Nephron progenitor cell (in vitro differentiated cells): ENCODE measurements around the gene CYB5RL.
"Not testable (repeated sequence)": the region's sequence is repeated elsewhere in the genome, so short reads cannot be mapped to it uniquely, and the experiment has no call there.

Experiments
- DNase-seq: peaks from one replicate; pipeline ENCODE4 v3.0.0; 2021
- H3K27ac Mint-ChIP-seq: 2 replicates; pipeline ENCODE4 v1.8.0; 2021; ENCODE audit warnings: mild to moderate bottlenecking, moderate library complexity, mixed read lengths
- H3K27me3 Mint-ChIP-seq: 2 replicates; pipeline ENCODE4 v1.8.0; 2021; ENCODE audit warnings: mild to moderate bottlenecking, low read depth, mixed read lengths; ENCODE audit not compliant: poor library complexity
- H3K36me3 Mint-ChIP-seq: 2 replicates; pipeline ENCODE4 v1.8.0; 2021; ENCODE audit warnings: low read depth, mixed read lengths
- H3K4me1 Mint-ChIP-seq: 2 replicates; pipeline ENCODE4 v1.8.0; 2021; ENCODE audit warnings: mixed read lengths
- H3K4me3 Mint-ChIP-seq: 2 replicates; pipeline ENCODE4 v1.8.0; 2021; ENCODE audit warnings: mild to moderate bottlenecking, moderate library complexity, mixed read lengths
- H3K9me3 Mint-ChIP-seq: 2 replicates; pipeline ENCODE4 v1.8.0; 2021; ENCODE audit warnings: mild to moderate bottlenecking, moderate library complexity, mixed read lengths
- CTCF ChIP-seq: fragments of 200-600 bp; sonication (generic); IDR thresholded peaks from 2 replicates; pipeline ENCODE4 v1.5.0; 2021; ENCODE audit warnings: antibody characterized with exemption

The CYB5RL gene

GRCh38 chr1:54171016-54171415, 28.8 kb downstream of the CYB5RL start:
- Mint-ChIP-seq H3K27ac (no peak overlapping the region), H3K4me3 (no peak overlapping the region), H3K36me3 (no peaks in the 10 kb centered on the region), H3K9me3 (no peaks in the 10 kb centered on the region), H3K27me3 (peaks cover 9% of the 10 kb centered on the region), H3K4me1 (peaks cover 27% of the 10 kb centered on the region)
- TF ChIP-seq CTCF, result no peak
- DNase-seq, result no peak

GRCh38 chr1:54169068-54169467, 30.8 kb downstream of the CYB5RL start:
- H3K4me3 Mint-ChIP-seq, result no peak overlapping the region
- H3K27me3 Mint-ChIP-seq, result peaks cover 9% of the 10 kb centered on the region
- TF ChIP-seq CTCF, result no peak
- H3K4me1 Mint-ChIP-seq, result peaks cover 27% of the 10 kb centered on the region
- no peaks in the 10 kb centered on the region for H3K9me3 Mint-ChIP-seq
- H3K27ac Mint-ChIP-seq, result no peak overlapping the region
- no peak for DNase-seq
- no peaks in the 10 kb centered on the region for H3K36me3 Mint-ChIP-seq

GRCh38 chr1:54168206-54168965, 31.4 kb downstream of the CYB5RL start:
- Mint-ChIP-seq H3K9me3 (no peaks in the 10 kb centered on the region), H3K36me3 (no peaks in the 10 kb centered on the region), H3K27me3 (peaks cover 9% of the 10 kb centered on the region), H3K4me3 (no peak overlapping the region), H3K4me1 (peaks cover 24% of the 10 kb centered on the region), H3K27ac (no peak overlapping the region)
- no peak for DNase-seq
- TF ChIP-seq CTCF, result no peak

GRCh38 chr1:54167422-54168139, 32.2 kb downstream of the CYB5RL start:
- no peak overlapping the region for H3K4me3 Mint-ChIP-seq

DNA sequence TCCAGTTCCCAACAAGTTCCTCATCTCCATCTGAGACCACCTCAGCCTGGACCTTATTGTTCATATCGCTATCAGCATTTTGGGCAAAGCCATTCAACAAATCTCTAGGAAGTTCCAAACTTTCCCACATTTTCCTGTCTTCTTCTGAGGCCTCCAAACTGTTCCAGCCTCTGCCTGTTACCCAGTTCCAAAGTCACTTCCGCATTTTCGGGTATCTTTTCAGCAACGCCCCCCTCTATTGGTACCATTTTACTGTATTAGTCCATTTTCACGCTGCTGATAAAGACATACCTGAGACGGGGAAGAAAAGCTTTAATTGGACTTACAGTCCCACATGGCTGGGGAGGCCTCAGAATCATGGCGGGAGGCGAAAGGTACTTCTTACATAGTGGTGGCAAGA, 33.5 kb downstream of the CYB5RL start:
- H3K36me3 Mint-ChIP-seq, H3K4me1 Mint-ChIP-seq, H3K4me3 Mint-ChIP-seq, DNase-seq, H3K27ac Mint-ChIP-seq, H3K9me3 Mint-ChIP-seq, H3K27me3 Mint-ChIP-seq: not testable (repeated sequence)

More at GRCh38 chr1:54167422-54168139, 32.2 kb downstream of the CYB5RL start:
- no peak for TF ChIP-seq CTCF
- peaks cover 9% of the 10 kb centered on the region for H3K27me3 Mint-ChIP-seq
- H3K9me3 Mint-ChIP-seq, result no peaks in the 10 kb centered on the region
- no peaks in the 10 kb centered on the region for H3K36me3 Mint-ChIP-seq
- no peak for DNase-seq
- H3K27ac Mint-ChIP-seq, result no peak overlapping the region
- peaks cover 16% of the 10 kb centered on the region for H3K4me1 Mint-ChIP-seq

GRCh38 chr1:54165146-54165545, 34.7 kb downstream of the CYB5RL start:
- DNase-seq, result no peak
- no peak overlapping the region for H3K27ac Mint-ChIP-seq

More at GRCh38 chr1:54165146-54165545, 34.7 kb downstream of the CYB5RL start:
- H3K4me3 Mint-ChIP-seq, result no peak overlapping the region
- H3K4me1 Mint-ChIP-seq, result peaks cover 4% of the 10 kb centered on the region
- peaks cover 9% of the 10 kb centered on the region for H3K27me3 Mint-ChIP-seq
- no peak for TF ChIP-seq CTCF
- H3K36me3 Mint-ChIP-seq, result no peaks in the 10 kb centered on the region
- no peaks in the 10 kb centered on the region for H3K9me3 Mint-ChIP-seq
